HG03565 (cell line): ENCODE measurements around the gene C20orf96.
"Not testable (repeated sequence)": the region's sequence is repeated elsewhere in the genome, so short reads cannot be mapped to it uniquely, and the experiment has no call there.

Source experiments
- ATAC-seq: cut with Tn5 transposase; IDR thresholded peaks from one replicate; pipeline ENCODE4 v1.9.1; 2021; ENCODE audit warnings: mild to moderate bottlenecking, moderate library complexity; ENCODE audit not compliant: unreplicated experiment

C20orf96 gene

DNA sequence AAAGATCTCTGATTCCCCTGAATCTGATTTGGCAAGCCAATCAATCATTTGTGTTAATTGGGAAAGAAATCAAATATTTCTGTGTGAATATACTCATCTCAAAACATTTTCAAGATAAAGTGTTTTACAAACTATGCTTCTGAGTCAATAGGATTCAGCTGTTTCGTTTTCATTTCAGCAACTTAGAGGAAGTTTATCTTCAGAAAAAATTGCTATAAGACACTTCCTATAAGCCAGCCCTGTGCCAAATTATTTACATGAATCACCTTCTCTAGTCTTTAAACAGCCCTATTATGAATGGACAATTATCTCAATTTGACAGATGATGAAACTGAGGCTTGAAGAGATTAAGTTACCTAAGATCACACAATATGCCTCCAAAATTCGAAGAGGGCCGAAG is 52.6 kb downstream of the C20orf96 start:
- ATAC-seq: no peak

DNA sequence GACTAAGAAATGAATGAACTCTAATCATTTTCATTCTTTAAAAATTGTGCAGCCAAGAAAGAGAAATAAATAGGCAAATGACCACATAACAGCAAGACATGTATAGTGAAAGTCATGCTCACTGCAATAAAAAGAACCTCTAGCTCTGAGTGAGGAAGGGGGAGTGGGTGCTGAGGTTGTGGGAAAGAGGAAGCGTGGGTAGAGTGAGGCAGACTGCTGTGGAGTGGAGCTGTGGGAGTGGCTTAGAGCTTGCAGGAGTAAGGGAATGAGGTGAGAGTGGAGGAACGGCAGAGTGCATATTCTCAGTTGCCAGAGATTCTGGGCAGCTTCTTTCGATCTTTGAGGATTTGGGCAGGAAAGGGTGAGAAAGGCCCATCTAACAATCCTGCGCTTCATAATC is 53.1 kb downstream of the C20orf96 start:
- ATAC-seq: no peak

DNA sequence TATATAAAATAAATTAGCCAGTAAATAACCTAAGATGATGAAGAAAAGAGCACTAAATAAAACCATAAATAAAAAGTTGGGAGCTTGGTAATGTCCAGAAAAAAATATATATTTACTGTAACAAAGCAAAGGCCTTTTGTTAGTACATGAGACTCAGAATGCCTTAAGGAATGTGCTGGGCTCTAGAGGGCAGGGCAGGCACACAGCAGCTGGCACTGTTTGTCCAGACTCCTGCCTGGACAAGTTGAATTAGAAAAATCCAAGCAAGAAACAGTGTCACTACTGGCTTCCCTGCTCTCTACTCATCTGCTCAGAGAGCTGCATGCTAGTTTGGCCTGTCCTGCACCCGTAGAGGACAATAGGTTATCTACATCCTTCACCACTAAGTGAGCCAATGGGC is 54.7 kb downstream of the C20orf96 start:
- no peak for ATAC-seq

DNA sequence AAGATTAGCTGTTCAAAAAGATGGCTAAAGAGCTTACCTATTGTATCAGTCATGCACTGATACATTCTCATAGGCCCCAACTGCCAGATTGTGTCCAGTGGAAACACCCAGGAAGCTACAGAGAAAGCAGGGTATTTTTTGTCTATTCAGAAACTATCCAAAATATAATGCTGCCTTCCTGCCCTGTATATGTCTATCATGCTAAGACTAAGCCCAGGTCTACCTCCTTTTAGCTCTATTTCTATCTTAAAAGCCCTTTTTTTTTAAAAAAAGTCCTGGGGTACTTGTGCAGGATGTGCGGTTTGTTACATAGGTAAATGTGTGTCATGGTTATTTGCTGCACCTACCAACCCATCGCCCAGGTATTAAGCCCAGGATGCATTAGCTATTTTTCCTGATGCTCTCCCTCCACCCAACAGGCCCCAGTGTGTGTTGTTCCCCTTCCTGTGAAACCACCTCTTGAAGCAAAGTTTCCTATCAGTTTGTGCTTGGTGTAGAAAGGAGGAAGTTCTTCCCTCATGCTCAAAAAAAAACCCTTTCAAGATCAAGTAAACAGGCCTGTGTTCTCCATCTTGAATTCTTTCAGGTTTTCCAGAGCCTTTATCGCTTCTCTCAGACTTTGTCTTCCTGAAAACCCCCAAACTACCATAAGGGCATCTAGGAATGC is 63.0 kb downstream of the C20orf96 start:
- no peak for ATAC-seq

DNA sequence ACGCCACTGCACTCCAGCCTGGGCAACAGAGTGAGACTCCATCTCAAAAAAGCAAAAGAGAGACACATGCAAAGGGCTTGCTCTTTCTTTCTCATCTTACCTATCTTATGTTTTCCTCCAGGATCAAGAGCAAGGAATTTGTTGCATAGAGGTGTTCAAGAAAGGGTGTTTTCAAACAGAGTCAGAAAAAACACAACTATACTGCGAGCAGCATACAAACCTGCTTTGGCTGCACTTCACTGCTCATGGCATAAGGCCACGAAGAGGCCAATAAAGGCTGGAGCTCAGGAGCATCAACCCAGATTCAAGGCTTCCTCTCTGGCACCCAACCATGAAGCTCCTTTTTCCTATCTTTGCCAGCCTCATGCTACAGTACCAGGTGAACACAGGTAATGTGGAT is 63.6 kb downstream of the C20orf96 start, which contains the start of gene DEFB129:
Gene DEFB129, plus strand, starts transcription at position 301 of the 400 bp plus-strand sequence. Its CDS starts 31 bp downstream, at position 332.
- ATAC-seq: no peak

DNA sequence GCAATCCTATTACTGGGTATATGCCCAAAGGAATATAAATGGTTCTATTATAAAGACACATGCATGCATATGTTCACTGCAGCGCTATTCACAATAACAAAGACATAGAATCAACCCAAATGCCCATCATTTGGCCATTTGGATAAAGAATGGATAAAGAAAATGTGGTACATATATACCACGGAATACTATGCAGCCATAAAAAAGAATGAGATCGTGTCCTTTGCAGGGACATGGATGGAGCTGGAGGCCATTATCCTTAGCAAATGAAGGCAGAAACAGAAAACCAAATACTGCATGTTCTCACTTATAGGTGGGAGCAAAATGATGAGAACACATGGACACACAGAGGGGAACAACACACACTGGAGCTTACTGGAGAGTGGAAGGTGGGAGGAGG is 64.7 kb downstream of the C20orf96 start:
- not testable (repeated sequence) for ATAC-seq

DNA sequence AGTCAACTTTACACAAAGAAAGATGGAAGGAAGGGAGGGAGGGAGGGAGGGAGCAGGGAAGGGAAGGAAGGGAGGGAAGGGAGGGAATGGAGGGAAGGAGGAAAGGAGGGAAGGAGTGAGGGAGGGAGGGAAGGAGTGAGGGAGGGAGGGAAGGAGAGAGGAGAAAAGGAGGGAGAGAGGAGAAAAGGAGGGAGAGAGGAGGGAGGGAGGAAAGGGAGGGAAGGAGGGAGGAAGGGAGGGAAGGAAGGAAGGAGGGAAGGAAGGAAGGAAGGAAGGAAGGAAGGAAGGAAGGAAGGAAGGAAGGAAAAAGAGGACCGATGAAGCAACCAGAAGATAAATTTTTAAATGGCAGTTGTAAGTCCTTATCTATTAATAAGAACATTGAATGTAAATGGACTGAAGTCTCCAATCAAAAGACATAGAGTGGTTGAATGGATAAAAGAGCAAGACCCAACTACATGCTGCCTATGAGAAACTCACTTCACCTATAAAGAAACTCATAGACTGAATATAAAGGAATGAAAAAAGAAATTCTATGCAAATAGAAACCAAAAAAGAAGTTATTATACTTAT is 69.2 kb downstream of the C20orf96 start:
- no peak for ATAC-seq
